ENCODE measurements around the gene SMURF1.

- TF ChIP-seq CSDC2 (CRISPR knock-in tag; IDR thresholded peaks at IDR 0.05) = no peak
- no peak for TF ChIP-seq ZC3H10 (CRISPR knock-in tag; IDR thresholded peaks at IDR 0.05)
- TF ChIP-seq PPARA (CRISPR knock-in tag; IDR thresholded peaks at IDR 0.05; ENCODE audit: borderline replicate concordance) = no peak
- TF ChIP-seq SNAI2 (CRISPR knock-in tag; IDR thresholded peaks at IDR 0.05) = no peak
- TF ChIP-seq ZNF70 (CRISPR knock-in tag; IDR thresholded peaks at IDR 0.05) = no peak
- TF ChIP-seq ZFP3 (CRISPR knock-in tag; IDR thresholded peaks at IDR 0.05) = no peak
- TF ChIP-seq PATZ1 (CRISPR knock-in tag; IDR thresholded peaks at IDR 0.05; ENCODE audit: borderline replicate concordance) = no peak
- no peak for TF ChIP-seq POU6F1 (CRISPR knock-in tag; IDR thresholded peaks at IDR 0.05; ENCODE audit: borderline replicate concordance, low read depth)
- TF ChIP-seq RARB (CRISPR knock-in tag; IDR thresholded peaks at IDR 0.05) = no peak
- no peak for TF ChIP-seq TCF4 (CRISPR knock-in tag; IDR thresholded peaks at IDR 0.05; ENCODE audit: borderline replicate concordance)
- TF ChIP-seq ZFP30 (CRISPR knock-in tag; IDR thresholded peaks at IDR 0.05) = no peak
- no peak for TF ChIP-seq ZNF565 (CRISPR knock-in tag; conservative IDR thresholded peaks at IDR 0.05; ENCODE audit: low read depth)
Observed at GRCh38 chr7:99000196-99000903, 143.6 kb downstream of the SMURF1 start.
